NOMO-1 treated with dmso at 0.1 percent for 144 hours (cell line): ENCODE data around the gene EXOC6B.

Experiments
- DNase-seq: peaks from one replicate; lab custom pipeline; 2025; ENCODE audit not compliant: unreplicated experiment; lab: John Stamatoyannopoulos, UW

The EXOC6B gene

GRCh38 chr2:72830273-72830672 lies 4.4 kb upstream of the EXOC6B start:
- DNase-seq = no peak

GRCh38 chr2:72828840-72829507 lies 3.1 kb upstream of the EXOC6B start:
- no peak for DNase-seq

- no peak for DNase-seq
Measured at GRCh38 chr2:72827966-72828646, 2.3 kb upstream of the EXOC6B start.

- DNase-seq = no peak
Measured at GRCh38 chr2:72827487-72827886, 1.7 kb upstream of the EXOC6B start.

GRCh38 chr2:72826156-72826477 lies 284 bp upstream of the EXOC6B start:
- DNase-seq = no peak

- no peak for DNase-seq
Measured at GRCh38 chr2:72824224-72824842, 1.5 kb downstream of the EXOC6B start.

GRCh38 chr2:72822794-72823193 lies 3.0 kb downstream of the EXOC6B start:
- no peak for DNase-seq

GRCh38 chr2:72821983-72822382 lies 3.9 kb downstream of the EXOC6B start:
- DNase-seq = no peak

GRCh38 chr2:72821118-72821517 lies 4.7 kb downstream of the EXOC6B start:
- DNase-seq = no peak

GRCh38 chr2:72819501-72819900 lies 6.3 kb downstream of the EXOC6B start:
- no peak for DNase-seq

GRCh38 chr2:72815655-72816278 lies 10.1 kb downstream of the EXOC6B start:
- DNase-seq = no peak

GRCh38 chr2:72813841-72814240 lies 12.0 kb downstream of the EXOC6B start:
- DNase-seq = no peak

GRCh38 chr2:72810165-72810564 lies 15.7 kb downstream of the EXOC6B start:
- DNase-seq = no peak

- no peak for DNase-seq
Measured at GRCh38 chr2:72809095-72809494, 16.7 kb downstream of the EXOC6B start.

GRCh38 chr2:72806280-72806945 lies 19.4 kb downstream of the EXOC6B start:
- no peak for DNase-seq

- no peak for DNase-seq
Measured at GRCh38 chr2:72803626-72804320, 22.1 kb downstream of the EXOC6B start.

- no peak for DNase-seq
Measured at GRCh38 chr2:72803151-72803550, 22.7 kb downstream of the EXOC6B start.

GRCh38 chr2:72800492-72800891 lies 25.3 kb downstream of the EXOC6B start:
- DNase-seq = no peak

GRCh38 chr2:72797740-72798139 lies 28.1 kb downstream of the EXOC6B start:
- DNase-seq = no peak

GRCh38 chr2:72796766-72797165 lies 29.1 kb downstream of the EXOC6B start:
- DNase-seq = no peak

GRCh38 chr2:72794572-72794971 lies 31.3 kb downstream of the EXOC6B start:
- no peak for DNase-seq
